ENCODE results near the gene EPB41L4B. TPM values are rescaled to one million over a fixed set of nuclear protein-coding genes. Genes with fewer than 3 reads are reported as not detected.
A peak's percentile ranks its signal among the peaks of the same experiment; 100 is the strongest.

The EPB41L4B gene
- total and polyA plus RNA-seq, 2 of the 13 experiments (the other 11 are each of a cell fraction or from before 2014, with no cell fraction given) = 17.6 to 22.1 TPM

DNA sequence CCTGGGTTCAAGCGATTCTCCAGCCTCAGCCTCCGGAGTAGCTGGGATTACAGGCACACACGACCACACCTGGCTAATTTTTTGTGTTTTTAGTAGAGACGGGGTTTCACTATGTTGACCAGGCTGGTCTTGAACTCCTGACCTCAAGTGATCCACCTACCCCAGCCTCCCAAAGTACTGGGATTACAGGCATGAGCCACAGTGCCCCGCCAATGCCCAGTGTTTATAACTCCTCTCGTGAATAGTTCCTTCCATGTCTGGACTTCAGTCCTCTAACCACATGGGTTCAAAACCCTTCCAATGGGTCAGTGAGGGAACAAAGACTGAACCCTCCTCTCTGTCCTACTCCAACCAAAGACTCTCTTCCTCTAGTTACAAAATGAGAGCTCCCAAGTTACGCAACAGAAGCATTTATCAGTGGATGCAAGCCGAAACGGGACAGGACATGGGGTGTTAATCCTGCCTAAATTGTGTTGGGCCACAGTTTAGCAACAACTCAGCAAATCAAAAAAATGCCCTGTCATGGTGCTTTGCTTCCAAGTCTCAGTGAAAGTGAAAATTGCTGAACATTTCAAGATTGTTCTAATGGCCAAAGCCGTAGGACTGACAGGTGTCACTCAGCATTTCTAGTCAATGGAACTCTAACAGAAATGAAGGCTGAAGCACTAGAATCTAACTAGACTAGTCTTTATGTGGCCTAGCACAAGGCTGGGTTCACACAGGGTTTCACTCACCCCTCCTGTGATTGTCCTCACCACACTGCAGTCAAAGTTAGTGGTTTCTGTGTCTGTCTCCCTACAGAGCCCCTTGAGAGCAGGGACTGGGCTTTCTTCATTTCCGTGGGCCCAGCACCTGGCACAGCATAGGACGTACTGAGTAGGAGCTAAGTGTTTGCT, 197.9 kb downstream of the EPB41L4B start (continued):
- TF ChIP-seq HNF4G (IDR thresholded peaks at IDR 0.05; ENCODE audit: borderline replicate concordance, low read depth, low read length) (peak; percentile 28; the same call in 1 of the 2 replicates), HNF4G (CRISPR knock-in tag; IDR thresholded peaks at IDR 0.05; ENCODE audit: borderline replicate concordance, low read depth) (no peak), ZNF777 (CRISPR knock-in tag; IDR thresholded peaks at IDR 0.05) (no peak), MAFK (conservative IDR thresholded peaks at IDR 0.05 in 1 of 2, IDR thresholded peaks at IDR 0.05 in 1 of 2; ENCODE audit: low read length in 2 of 2) (peak; percentile 44 to 63; a peak in 3 of 4 replicates), ZNF776 (CRISPR knock-in tag; IDR thresholded peaks at IDR 0.05) (no peak), CAMTA2 (CRISPR knock-in tag; IDR thresholded peaks at IDR 0.05; ENCODE audit: borderline replicate concordance) (no peak), KLF6 (CRISPR knock-in tag; IDR thresholded peaks at IDR 0.05) (no peak), RAD21 (CRISPR knock-in tag; IDR thresholded peaks at IDR 0.05) (no peak), MTF1 (CRISPR knock-in tag; IDR thresholded peaks at IDR 0.05) (no peak), POLR2A (IDR thresholded peaks at IDR 0.05; ENCODE audit: insufficient read depth in 1 of 2, low read depth in 2 of 2, low read length in 2 of 2) (no peak), SP4 (CRISPR knock-in tag; IDR thresholded peaks at IDR 0.05) (no peak), ZNF839 (CRISPR knock-in tag; IDR thresholded peaks at IDR 0.05; ENCODE audit: borderline replicate concordance) (no peak), ZNF605 (CRISPR knock-in tag; IDR thresholded peaks at IDR 0.05) (no peak), EHMT2 (IDR thresholded peaks at IDR 0.05; ENCODE audit: borderline replicate concordance, low read depth, low read length) (peak; percentile 55; the same call in 1 of the 2 replicates), FOXA1 (IDR thresholded peaks at IDR 0.05) (no peak), FOXA1 (CRISPR knock-in tag; IDR thresholded peaks at IDR 0.05) (no peak), ZFX (CRISPR knock-in tag; IDR thresholded peaks at IDR 0.05; ENCODE audit: low read depth) (0 out of 2 replicates have a peak, but pooled peaks have one; percentile 13), SSRP1 (CRISPR knock-in tag; IDR thresholded peaks at IDR 0.05) (no peak), ZNF20 (CRISPR knock-in tag; IDR thresholded peaks at IDR 0.05) (no peak), ISX (CRISPR knock-in tag; conservative IDR thresholded peaks at IDR 0.05) (no peak), ZNF501 (CRISPR knock-in tag; IDR thresholded peaks at IDR 0.05) (peak; percentile 17; the same call in 1 of the 2 replicates), RXRA (CRISPR knock-in tag; IDR thresholded peaks at IDR 0.05) (no peak), CEBPB (IDR thresholded peaks at IDR 0.05; ENCODE audit: borderline replicate concordance, low read depth, low read length) (peak; percentile 88), ZMYM3 (CRISPR knock-in tag; IDR thresholded peaks at IDR 0.05) (0 out of 2 replicates have a peak, but pooled peaks have one; percentile 57), XBP1 (CRISPR knock-in tag; IDR thresholded peaks at IDR 0.05) (no peak)
- TF ChIP-seq, protein P1, sequence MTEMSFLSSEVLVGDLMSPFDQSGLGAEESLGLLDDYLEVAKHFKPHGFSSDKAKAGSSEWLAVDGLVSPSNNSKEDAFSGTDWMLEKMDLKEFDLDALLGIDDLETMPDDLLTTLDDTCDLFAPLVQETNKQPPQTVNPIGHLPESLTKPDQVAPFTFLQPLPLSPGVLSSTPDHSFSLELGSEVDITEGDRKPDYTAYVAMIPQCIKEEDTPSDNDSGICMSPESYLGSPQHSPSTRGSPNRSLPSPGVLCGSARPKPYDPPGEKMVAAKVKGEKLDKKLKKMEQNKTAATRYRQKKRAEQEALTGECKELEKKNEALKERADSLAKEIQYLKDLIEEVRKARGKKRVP (CRISPR knock-in tag; IDR thresholded peaks at IDR 0.05) = no peak
- TF ChIP-seq, protein P2, sequence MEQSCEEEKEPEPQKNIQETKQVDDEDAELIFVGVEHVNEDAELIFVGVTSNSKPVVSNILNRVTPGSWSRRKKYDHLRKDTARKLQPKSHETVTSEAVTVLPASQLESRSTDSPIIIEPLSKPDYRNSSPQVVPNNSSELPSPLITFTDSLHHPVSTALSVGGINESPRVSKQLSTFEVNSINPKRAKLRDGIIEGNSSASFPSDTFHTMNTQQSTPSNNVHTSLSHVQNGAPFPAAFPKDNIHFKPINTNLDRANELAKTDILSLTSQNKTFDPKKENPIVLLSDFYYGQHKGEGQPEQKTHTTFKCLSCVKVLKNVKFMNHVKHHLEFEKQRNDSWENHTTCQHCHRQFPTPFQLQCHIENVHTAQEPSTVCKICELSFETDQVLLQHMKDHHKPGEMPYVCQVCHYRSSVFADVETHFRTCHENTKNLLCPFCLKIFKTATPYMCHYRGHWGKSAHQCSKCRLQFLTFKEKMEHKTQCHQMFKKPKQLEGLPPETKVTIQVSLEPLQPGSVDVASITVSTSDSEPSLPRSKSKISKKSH (CRISPR knock-in tag; IDR thresholded peaks at IDR 0.05; ENCODE audit: borderline replicate concordance) = no peak
- TF ChIP-seq, protein P3, sequence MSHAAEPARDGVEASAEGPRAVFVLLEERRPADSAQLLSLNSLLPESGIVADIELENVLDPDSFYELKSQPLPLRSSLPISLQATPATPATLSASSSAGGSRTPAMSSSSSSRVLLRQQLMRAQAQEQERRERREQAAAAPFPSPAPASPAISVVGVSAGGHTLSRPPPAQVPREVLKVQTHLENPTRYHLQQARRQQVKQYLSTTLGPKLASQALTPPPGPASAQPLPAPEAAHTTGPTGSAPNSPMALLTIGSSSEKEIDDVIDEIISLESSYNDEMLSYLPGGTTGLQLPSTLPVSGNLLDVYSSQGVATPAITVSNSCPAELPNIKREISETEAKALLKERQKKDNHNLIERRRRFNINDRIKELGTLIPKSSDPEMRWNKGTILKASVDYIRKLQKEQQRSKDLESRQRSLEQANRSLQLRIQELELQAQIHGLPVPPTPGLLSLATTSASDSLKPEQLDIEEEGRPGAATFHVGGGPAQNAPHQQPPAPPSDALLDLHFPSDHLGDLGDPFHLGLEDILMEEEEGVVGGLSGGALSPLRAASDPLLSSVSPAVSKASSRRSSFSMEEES (CRISPR knock-in tag; IDR thresholded peaks at IDR 0.05) = no peak

Data from HepG2 (cell line).